Measurements from ENCODE around the gene ZFAND4.
A peak's percentile ranks its signal among the peaks of the same experiment; 100 is the strongest.
"Not testable (repeated sequence)": the region's sequence is repeated elsewhere in the genome, so short reads cannot be mapped to it uniquely, and the experiment has no call there.

The ZFAND4 gene

GRCh38 chr10:45640049-45640448 lies 32.5 kb downstream of the ZFAND4 start:
- no peak for DNase-seq

- DNase-seq, result no peak
These were observed 45.0 kb downstream of the ZFAND4 start for GRCh38 chr10:45627412-45628048.

GRCh38 chr10:45625879-45626278 lies 46.7 kb downstream of the ZFAND4 start:
- no peak for DNase-seq

GRCh38 chr10:45624724-45625123 lies 47.8 kb downstream of the ZFAND4 start:
- no peak for DNase-seq

GRCh38 chr10:45614869-45615268 lies 57.7 kb downstream of the ZFAND4 start:
- no peak for DNase-seq

GRCh38 chr10:45612741-45613140 lies 59.8 kb downstream of the ZFAND4 start:
- DNase-seq, result no peak

GRCh38 chr10:45608052-45608451 lies 64.5 kb downstream of the ZFAND4 start:
- DNase-seq, result no peak

- no peak for DNase-seq
These were observed 65.3 kb downstream of the ZFAND4 start for GRCh38 chr10:45607276-45607675.

GRCh38 chr10:45602836-45603235 lies 69.7 kb downstream of the ZFAND4 start:
- no peak for DNase-seq

- no peak for DNase-seq
These were observed 70.4 kb downstream of the ZFAND4 start for GRCh38 chr10:45602082-45602730.

GRCh38 chr10:45601254-45601930 lies 71.2 kb downstream of the ZFAND4 start:
- DNase-seq, result not testable (repeated sequence)

GRCh38 chr10:45600337-45601253 lies 72.0 kb downstream of the ZFAND4 start:
- not testable (repeated sequence) for DNase-seq

GRCh38 chr10:45599646-45600045 lies 72.9 kb downstream of the ZFAND4 start:
- no peak for DNase-seq

- no peak for DNase-seq
These were observed 73.5 kb downstream of the ZFAND4 start for GRCh38 chr10:45599021-45599603.

GRCh38 chr10:45596526-45596925 lies 76.0 kb downstream of the ZFAND4 start:
- DNase-seq, result no peak

GRCh38 chr10:45594276-45595157 lies 78.1 kb downstream of the ZFAND4 start:
- peak; percentile 93 for DNase-seq

GRCh38 chr10:45593938-45594275 lies 78.7 kb downstream of the ZFAND4 start:
- DNase-seq, result no peak

- no peak for DNase-seq
These were observed 79.6 kb downstream of the ZFAND4 start for GRCh38 chr10:45592926-45593325.

- DNase-seq, result no peak
These were observed 80.1 kb downstream of the ZFAND4 start for GRCh38 chr10:45592432-45592831.

GRCh38 chr10:45591280-45591679 lies 81.3 kb downstream of the ZFAND4 start:
- DNase-seq, result no peak

GRCh38 chr10:45589868-45590267 lies 82.7 kb downstream of the ZFAND4 start:
- no peak for DNase-seq

- no peak for DNase-seq
These were observed 83.6 kb downstream of the ZFAND4 start for GRCh38 chr10:45589009-45589408.
